Cardiac septum (tissue), 1 donor: ENCODE data around the gene LRRC66. TPM values are rescaled to one million over a fixed set of nuclear protein-coding genes. Genes with fewer than 3 reads are reported as not detected.

Experiments used
- total RNA-seq: library from RNA; stranded (reverse); fragmentation: NEBNext Ultra II Directional; extraction: Animal tissue kit (Norgen Biotek cat#: 25700); gene quantifications from one replicate; pipeline ENCODE4 v1.2.1, GENCODE V29; 2021
- donor health status: DM: no; HTN: no; CAD: no.

Gene LRRC66
- total RNA-seq, 1 donor from 2014 or later, result 0.86 TPM

Other genes starting within 250 kb of the LRRC66 start
- gene DCUN1D4, start 177.2 kb downstream of the LRRC66 start, total RNA-seq, result 46.0 TPM
- 92.1 TPM for gene SGCB, start 17.9 kb upstream of the LRRC66 start, total RNA-seq
- 2.3 TPM for gene SPATA18, start 30.9 kb upstream of the LRRC66 start, total RNA-seq